GM23338 (cell line): ENCODE data around the gene DDX5. TPM values are rescaled to one million over a fixed set of nuclear protein-coding genes. Genes with fewer than 3 reads are reported as not detected.

Experiments used
- ATAC-seq: fragments of 200-7000 bp; cut with Tn5 transposase; 3 replicates; pipeline ENCODE4 v1.9.1; 2020
- DNase-seq: peaks from one replicate; pipeline ENCODE4 v3.0.0-alpha.2; 2015; ENCODE audit warnings: low spot score
- H2AFZ ChIP-seq: fragments of 200-600 bp; sonication (generic); 2 replicates; pipeline ENCODE4 v1.8.0; 2016; ENCODE audit warnings: antibody characterized with exemption, mild to moderate bottlenecking, moderate library complexity
- H3F3A ChIP-seq: fragments of 200-600 bp; sonication (generic); replicated peaks from 2 replicates; pipeline ENCODE4 v1.8.0; 2017; ENCODE audit warnings: antibody characterized with exemption, mixed run types, low read depth
- H3K27ac ChIP-seq: fragments of 200-600 bp; sonication (generic); 2 replicates; pipeline ENCODE4 v1.6.1; 2016; ENCODE audit warnings: low read depth
- H3K27me3 ChIP-seq: fragments of 200-600 bp; sonication (generic); 2 replicates; pipeline ENCODE4 v1.8.0; 2016; ENCODE audit warnings: mild to moderate bottlenecking, mixed run types, moderate library complexity; ENCODE audit not compliant: insufficient read depth
- H3K36me3 ChIP-seq: fragments of 200-600 bp; sonication (generic); 2 replicates; pipeline ENCODE4 v1.8.0; 2016; ENCODE audit warnings: mild to moderate bottlenecking; ENCODE audit not compliant: insufficient read depth
- H3K4me1 ChIP-seq: fragments of 200-600 bp; sonication (generic); 2 replicates; pipeline ENCODE4 v1.8.0; 2016; ENCODE audit warnings: mild to moderate bottlenecking, moderate library complexity; ENCODE audit not compliant: insufficient read depth
- H3K4me2 ChIP-seq: fragments of 200-600 bp; sonication (generic); 2 replicates; pipeline ENCODE4 v1.7.1; 2017; ENCODE audit warnings: mixed run types
- H3K4me3 ChIP-seq: fragments of 200-600 bp; sonication (generic); 2 replicates; pipeline ENCODE4 v1.6.1; 2016; ENCODE audit warnings: mixed run types
- H3K79me2 ChIP-seq: fragments of 200-600 bp; sonication (generic); replicated peaks from 2 replicates; pipeline ENCODE4 v1.8.0; 2017; ENCODE audit warnings: mild to moderate bottlenecking; ENCODE audit not compliant: insufficient read depth
- H3K9me2 ChIP-seq: fragments of 200-600 bp; sonication (generic); 2 replicates; pipeline ENCODE4 v1.8.0; 2017; ENCODE audit not compliant: insufficient read depth
- H4K20me1 ChIP-seq: fragments of 200-600 bp; sonication (generic); replicated peaks from 2 replicates; pipeline ENCODE4 v1.8.0; 2017; ENCODE audit warnings: mild to moderate bottlenecking; ENCODE audit not compliant: insufficient read depth
- H3K27ac Mint-ChIP-seq: 2 replicates; pipeline ENCODE4 v1.8.0; 2020; ENCODE audit warnings: inconsistent platforms, mild to moderate bottlenecking, moderate library complexity, mixed read lengths
- H3K27me3 Mint-ChIP-seq: 3 replicates; pipeline ENCODE4 v1.8.0; 2022; ENCODE audit warnings: low read depth, mild to moderate bottlenecking, moderate library complexity, mixed read lengths, inconsistent platforms; ENCODE audit not compliant: insufficient read depth, poor library complexity
- H3K36me3 Mint-ChIP-seq: 3 replicates; pipeline ENCODE4 v1.8.0; 2021; ENCODE audit warnings: low read depth, mild to moderate bottlenecking, inconsistent platforms, moderate library complexity, mixed read lengths
- H3K4me1 Mint-ChIP-seq: 3 replicates; pipeline ENCODE4 v1.8.0; 2020; ENCODE audit warnings: mild to moderate bottlenecking, inconsistent platforms, mixed read lengths
- H3K4me3 Mint-ChIP-seq: 3 replicates; pipeline ENCODE4 v1.8.0; 2021; ENCODE audit warnings: moderate library complexity, mild to moderate bottlenecking, inconsistent platforms, mixed read lengths
- H3K9me3 Mint-ChIP-seq: 3 replicates; pipeline ENCODE4 v1.8.0; 2020; ENCODE audit warnings: moderate library complexity, mild to moderate bottlenecking, inconsistent platforms, mixed read lengths
- CREB1 ChIP-seq: fragments of 250-450 bp; sonication (Bioruptor Pico); IDR thresholded peaks from 2 replicates; pipeline ENCODE4 v1.5.0; 2020; ENCODE audit warnings: low read depth, mild to moderate bottlenecking, moderate library complexity
- CTCF ChIP-seq, 2 experiments: fragments of 200-600 bp in 1 of 2; sonication (generic) in 1 of 2; conservative IDR thresholded peaks; 2 replicates each; pipeline versions ENCODE4 v1.5.1 to v1.6.1; 2016 to 2017; ENCODE audit warnings: antibody characterized with exemption in 2 of 2, low read depth in 2 of 2, mild to moderate bottlenecking in 2 of 2, moderate library complexity in 1 of 2
- ETS1 ChIP-seq: IDR thresholded peaks from 2 replicates; pipeline ENCODE4 v1.6.1; 2016; ENCODE audit warnings: antibody characterized with exemption
- EZH2 ChIP-seq: fragments of 200-600 bp; sonication (generic); IDR thresholded peaks from one replicate; pipeline ENCODE4 v1.8.0; 2017; ENCODE audit warnings: antibody characterized with exemption, mild to moderate bottlenecking, low read depth; ENCODE audit not compliant: unreplicated experiment
- EZH2phosphoT487 ChIP-seq: fragments of 200-600 bp; sonication (generic); IDR thresholded peaks from one replicate; pipeline ENCODE4 v1.8.1; 2018; ENCODE audit warnings: antibody characterized with exemption; ENCODE audit not compliant: unreplicated experiment
- JUNB ChIP-seq: IDR thresholded peaks from one replicate; pipeline ENCODE4 v1.6.1; 2016; ENCODE audit warnings: antibody characterized with exemption; ENCODE audit not compliant: unreplicated experiment
- POLR2AphosphoS5 ChIP-seq: IDR thresholded peaks from 2 replicates; pipeline ENCODE4 v1.6.1; 2016; ENCODE audit warnings: antibody characterized with exemption, low read depth
- STAT1 ChIP-seq: IDR thresholded peaks from one replicate; pipeline ENCODE4 v1.6.1; 2016; ENCODE audit warnings: antibody characterized with exemption; ENCODE audit not compliant: unreplicated experiment
- ZNF114 ChIP-seq: fragments of 250-450 bp; sonication (Bioruptor Pico); IDR thresholded peaks from 2 replicates; pipeline ENCODE4 v1.5.0; 2020; ENCODE audit warnings: mild to moderate bottlenecking, moderate library complexity
- ZNF331 ChIP-seq: fragments of 250-450 bp; sonication (Bioruptor Pico); IDR thresholded peaks from 2 replicates; pipeline ENCODE4 v1.5.0; 2020; ENCODE audit warnings: low read depth, mild to moderate bottlenecking, moderate library complexity
- ZNF462 ChIP-seq: fragments of 250-450 bp; sonication (Bioruptor Pico); IDR thresholded peaks from 2 replicates; pipeline ENCODE4 v1.5.0; 2020; ENCODE audit warnings: mild to moderate bottlenecking, moderate library complexity
- polyA plus RNA-seq: library from polyadenylated mRNA; unstranded; fragments of >200 nt; fragmentation: Nextera tagmentation; extraction: Ambion mirVana; gene quantifications from 2 replicates; pipeline ENCODE4 v1.2.1, GENCODE V29; 2016
- total RNA-seq: library from RNA; depleted of rRNA; stranded (reverse); fragments of >200 nt; shearing (Covaris generic); gene quantifications from 2 replicates; pipeline ENCODE4 v1.2.3, GENCODE V29; 2014
- TF ChIP-seq, protein P1 (sequence below): IDR thresholded peaks from one replicate; pipeline ENCODE4 v1.6.1; 2018; ENCODE audit warnings: antibody characterized with exemption; ENCODE audit not compliant: unreplicated experiment

DDX5 gene
- total and polyA plus RNA-seq, 2 experiments from 2014 or later: 400 to 447 TPM

- no peak overlapping the region for H3K27ac Mint-ChIP-seq
- peaks cover 9% of the 10 kb centered on the region for H3K27me3 Mint-ChIP-seq
- H3K27me3 ChIP-seq: no peaks in the 10 kb centered on the region
- H3K27ac ChIP-seq: no peak overlapping the region
- H3K4me1 ChIP-seq: no peaks in the 10 kb centered on the region
- H3K4me3 Mint-ChIP-seq: no peak overlapping the region
- no peaks in the 10 kb centered on the region for H3K9me2 ChIP-seq
- TF ChIP-seq EZH2phosphoT487: no peak
- TF ChIP-seq ETS1: no peak
- no peak for TF ChIP-seq CTCF (conservative IDR thresholded peaks at IDR 0.05; ENCODE audit: low read depth in 2 of 2)
- no peak for TF ChIP-seq ZNF114
- no peak for TF ChIP-seq STAT1
- no peak for TF ChIP-seq ZNF331
- TF ChIP-seq EZH2: no peak
- no peak for TF ChIP-seq CREB1
- TF ChIP-seq, protein P1, sequence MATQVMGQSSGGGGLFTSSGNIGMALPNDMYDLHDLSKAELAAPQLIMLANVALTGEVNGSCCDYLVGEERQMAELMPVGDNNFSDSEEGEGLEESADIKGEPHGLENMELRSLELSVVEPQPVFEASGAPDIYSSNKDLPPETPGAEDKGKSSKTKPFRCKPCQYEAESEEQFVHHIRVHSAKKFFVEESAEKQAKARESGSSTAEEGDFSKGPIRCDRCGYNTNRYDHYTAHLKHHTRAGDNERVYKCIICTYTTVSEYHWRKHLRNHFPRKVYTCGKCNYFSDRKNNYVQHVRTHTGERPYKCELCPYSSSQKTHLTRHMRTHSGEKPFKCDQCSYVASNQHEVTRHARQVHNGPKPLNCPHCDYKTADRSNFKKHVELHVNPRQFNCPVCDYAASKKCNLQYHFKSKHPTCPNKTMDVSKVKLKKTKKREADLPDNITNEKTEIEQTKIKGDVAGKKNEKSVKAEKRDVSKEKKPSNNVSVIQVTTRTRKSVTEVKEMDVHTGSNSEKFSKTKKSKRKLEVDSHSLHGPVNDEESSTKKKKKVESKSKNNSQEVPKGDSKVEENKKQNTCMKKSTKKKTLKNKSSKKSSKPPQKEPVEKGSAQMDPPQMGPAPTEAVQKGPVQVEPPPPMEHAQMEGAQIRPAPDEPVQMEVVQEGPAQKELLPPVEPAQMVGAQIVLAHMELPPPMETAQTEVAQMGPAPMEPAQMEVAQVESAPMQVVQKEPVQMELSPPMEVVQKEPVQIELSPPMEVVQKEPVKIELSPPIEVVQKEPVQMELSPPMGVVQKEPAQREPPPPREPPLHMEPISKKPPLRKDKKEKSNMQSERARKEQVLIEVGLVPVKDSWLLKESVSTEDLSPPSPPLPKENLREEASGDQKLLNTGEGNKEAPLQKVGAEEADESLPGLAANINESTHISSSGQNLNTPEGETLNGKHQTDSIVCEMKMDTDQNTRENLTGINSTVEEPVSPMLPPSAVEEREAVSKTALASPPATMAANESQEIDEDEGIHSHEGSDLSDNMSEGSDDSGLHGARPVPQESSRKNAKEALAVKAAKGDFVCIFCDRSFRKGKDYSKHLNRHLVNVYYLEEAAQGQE: no peak
- TF ChIP-seq ZNF462 (CRISPR knock-in tag): no peak
- no peak for TF ChIP-seq POLR2AphosphoS5
- no peak for TF ChIP-seq JUNB
- H3K36me3 ChIP-seq: peaks cover 23% of the 10 kb centered on the region
- peaks cover 4% of the 10 kb centered on the region; the same call in 1 of the 2 replicates for H4K20me1 ChIP-seq
- H3K4me3 ChIP-seq: no peak overlapping the region
- no peak overlapping the region for H3K4me2 ChIP-seq
- peaks cover 44% of the 10 kb centered on the region for H3K36me3 Mint-ChIP-seq
- H3K4me1 Mint-ChIP-seq: peaks cover 5% of the 10 kb centered on the region; the same call in 2 of the 3 replicates
- DNase-seq: no peak
- no peak overlapping the region for H2AFZ ChIP-seq
- H3F3A ChIP-seq: no peaks in the 10 kb centered on the region
- H3K9me3 Mint-ChIP-seq: no peaks in the 10 kb centered on the region; the same call in 2 of the 3 replicates
- H3K79me2 ChIP-seq: no peaks in the 10 kb centered on the region
- no peak for ATAC-seq
These were observed 34.2 kb upstream of the DDX5 start for GRCh38 chr17:64540118-64540776.
